C4-2B (cell line): ENCODE data around the gene TMEM54.

Experiments used
- H3K27ac ChIP-seq: fragments of 450-650 bp; 2 replicates; pipeline ENCODE4 v1.5.1; 2017
- ZFX ChIP-seq: fragments of 450-650 bp; IDR thresholded peaks from 2 replicates; pipeline ENCODE4 v1.6.1; 2017
- TF ChIP-seq, protein P1 (sequence below): fragments of 450-650 bp; conservative IDR thresholded peaks from 2 replicates; pipeline ENCODE4 v1.5.1; 2017; ENCODE audit warnings: mild to moderate bottlenecking

Gene TMEM54

DNA sequence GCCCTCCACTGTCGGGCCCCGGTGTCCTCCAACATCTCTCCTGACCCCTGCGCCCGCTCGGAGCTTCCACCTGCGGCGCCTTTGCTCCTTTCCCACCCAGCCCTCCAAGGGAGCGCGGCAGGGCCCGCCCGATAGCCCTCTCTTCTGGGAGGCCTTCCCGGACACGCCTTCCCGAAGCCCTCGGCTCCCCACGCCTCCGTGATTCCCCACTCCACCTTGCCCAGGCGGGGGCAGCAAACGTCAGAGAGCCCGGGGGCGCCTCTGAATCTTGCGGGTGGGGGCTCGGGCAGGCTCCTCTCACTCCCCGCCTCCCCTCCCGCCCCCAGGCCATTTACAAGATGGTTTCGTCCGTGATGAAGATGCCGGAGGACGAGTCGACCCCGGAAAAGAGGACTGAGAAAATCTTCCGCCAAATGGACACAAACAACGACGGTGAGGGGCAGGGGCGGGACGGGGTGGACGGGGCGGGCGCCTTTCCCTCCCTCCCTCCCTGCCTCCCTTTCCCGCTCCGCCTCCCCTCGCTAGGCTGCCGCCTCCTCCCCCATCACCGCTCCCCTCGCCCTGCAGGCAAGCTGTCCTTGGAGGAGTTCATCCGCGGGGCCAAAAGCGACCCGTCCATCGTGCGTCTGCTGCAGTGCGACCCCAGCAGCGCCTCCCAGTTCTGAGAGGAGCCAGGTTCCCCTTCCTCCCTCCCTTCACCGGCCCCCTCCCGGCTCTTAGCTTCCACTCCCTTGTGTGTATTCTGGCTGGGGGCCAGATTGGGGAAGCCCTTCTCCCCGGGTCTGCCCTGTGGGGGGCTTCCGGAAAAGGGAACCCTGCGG is 7.8 kb downstream of the TMEM54 start:
- H3K27ac ChIP-seq, result no peak overlapping the region
- no peak for TF ChIP-seq ZFX
- TF ChIP-seq, protein P1, sequence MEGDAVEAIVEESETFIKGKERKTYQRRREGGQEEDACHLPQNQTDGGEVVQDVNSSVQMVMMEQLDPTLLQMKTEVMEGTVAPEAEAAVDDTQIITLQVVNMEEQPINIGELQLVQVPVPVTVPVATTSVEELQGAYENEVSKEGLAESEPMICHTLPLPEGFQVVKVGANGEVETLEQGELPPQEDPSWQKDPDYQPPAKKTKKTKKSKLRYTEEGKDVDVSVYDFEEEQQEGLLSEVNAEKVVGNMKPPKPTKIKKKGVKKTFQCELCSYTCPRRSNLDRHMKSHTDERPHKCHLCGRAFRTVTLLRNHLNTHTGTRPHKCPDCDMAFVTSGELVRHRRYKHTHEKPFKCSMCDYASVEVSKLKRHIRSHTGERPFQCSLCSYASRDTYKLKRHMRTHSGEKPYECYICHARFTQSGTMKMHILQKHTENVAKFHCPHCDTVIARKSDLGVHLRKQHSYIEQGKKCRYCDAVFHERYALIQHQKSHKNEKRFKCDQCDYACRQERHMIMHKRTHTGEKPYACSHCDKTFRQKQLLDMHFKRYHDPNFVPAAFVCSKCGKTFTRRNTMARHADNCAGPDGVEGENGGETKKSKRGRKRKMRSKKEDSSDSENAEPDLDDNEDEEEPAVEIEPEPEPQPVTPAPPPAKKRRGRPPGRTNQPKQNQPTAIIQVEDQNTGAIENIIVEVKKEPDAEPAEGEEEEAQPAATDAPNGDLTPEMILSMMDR, result no peak; the same call in 1 of the 2 replicates

DNA sequence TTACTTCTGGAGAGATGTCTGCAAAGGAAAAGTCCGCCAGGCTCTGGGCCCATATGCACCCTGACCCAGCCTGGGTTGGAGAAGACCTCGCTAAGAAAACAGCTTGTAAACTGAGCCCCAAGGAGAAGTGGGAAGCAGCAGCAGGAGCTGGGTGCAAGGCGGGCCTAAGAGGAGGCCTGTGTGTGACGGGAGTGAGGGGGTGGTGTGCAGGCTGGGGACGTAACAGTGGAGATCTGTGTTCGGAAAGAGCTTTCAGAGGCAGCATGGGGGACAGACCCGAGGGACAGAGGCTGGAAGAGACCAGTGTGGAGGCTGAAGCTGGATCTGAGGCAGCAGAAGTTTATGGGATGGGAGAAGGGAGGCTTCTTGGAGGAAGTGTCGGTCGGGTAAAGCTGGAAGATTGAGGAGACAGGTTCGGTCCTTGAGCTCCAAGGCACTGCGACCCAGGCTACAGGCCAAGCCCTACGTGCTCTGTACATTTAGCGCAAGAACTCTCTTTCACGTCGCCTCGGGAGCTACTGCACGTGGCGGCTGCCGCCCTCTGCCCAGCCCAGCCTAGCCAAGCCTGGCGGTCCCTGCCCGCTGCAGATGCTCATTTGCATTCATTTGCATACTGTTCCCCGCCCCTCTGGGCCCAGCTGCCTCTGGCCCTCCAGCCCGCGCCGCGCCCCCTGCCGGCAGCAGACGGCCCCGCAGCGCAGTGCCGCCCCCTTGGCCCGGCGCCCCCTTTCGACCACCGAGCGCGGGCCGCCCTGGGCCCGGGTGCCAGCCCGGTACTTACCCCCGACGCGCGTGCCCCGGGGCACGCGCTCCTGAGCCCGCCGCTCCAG is 8.6 kb downstream of the TMEM54 start:
- no peak for TF ChIP-seq ZFX
- TF ChIP-seq, protein P1, result no peak; the same call in 1 of the 2 replicates
- no peak overlapping the region for H3K27ac ChIP-seq

DNA sequence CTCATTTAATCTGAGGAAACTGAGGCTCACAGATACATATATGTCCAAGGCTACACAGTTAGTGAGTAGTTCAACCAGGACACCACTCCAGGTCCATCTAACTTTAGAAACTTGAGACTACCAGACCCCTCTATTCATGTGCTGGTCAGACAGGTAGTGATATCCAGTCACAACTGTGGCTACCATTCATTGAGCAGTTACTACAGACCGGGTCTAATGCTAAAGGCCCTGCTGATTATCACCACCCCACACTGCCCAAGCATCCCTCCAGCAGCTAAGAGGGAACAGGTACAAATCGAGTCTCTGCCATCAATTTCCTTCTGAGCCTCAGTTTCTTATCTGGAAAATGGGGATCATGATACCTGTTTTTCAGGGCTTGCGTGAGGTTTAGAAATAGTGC is 9.6 kb downstream of the TMEM54 start:
- TF ChIP-seq, protein P1, result no peak
- TF ChIP-seq ZFX, result no peak
- no peak overlapping the region for H3K27ac ChIP-seq

DNA sequence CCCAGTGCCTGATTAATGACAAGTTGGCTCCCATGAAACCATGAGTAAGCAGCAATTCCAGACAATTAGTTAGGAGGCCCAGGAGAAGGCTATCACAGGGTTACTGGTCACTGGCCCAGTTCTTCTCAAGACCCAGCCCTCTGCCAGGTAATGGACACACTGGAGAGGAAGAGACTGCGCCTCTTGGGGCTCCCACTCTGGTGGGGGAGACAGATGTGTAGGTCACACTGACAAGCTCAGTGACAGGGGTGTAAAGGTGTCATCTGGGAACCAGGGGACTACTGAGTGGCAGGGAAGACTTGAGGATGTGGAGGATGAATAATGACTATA is 10.0 kb downstream of the TMEM54 start:
- no peak for TF ChIP-seq ZFX
- TF ChIP-seq, protein P1, result no peak
- H3K27ac ChIP-seq, result no peak overlapping the region

DNA sequence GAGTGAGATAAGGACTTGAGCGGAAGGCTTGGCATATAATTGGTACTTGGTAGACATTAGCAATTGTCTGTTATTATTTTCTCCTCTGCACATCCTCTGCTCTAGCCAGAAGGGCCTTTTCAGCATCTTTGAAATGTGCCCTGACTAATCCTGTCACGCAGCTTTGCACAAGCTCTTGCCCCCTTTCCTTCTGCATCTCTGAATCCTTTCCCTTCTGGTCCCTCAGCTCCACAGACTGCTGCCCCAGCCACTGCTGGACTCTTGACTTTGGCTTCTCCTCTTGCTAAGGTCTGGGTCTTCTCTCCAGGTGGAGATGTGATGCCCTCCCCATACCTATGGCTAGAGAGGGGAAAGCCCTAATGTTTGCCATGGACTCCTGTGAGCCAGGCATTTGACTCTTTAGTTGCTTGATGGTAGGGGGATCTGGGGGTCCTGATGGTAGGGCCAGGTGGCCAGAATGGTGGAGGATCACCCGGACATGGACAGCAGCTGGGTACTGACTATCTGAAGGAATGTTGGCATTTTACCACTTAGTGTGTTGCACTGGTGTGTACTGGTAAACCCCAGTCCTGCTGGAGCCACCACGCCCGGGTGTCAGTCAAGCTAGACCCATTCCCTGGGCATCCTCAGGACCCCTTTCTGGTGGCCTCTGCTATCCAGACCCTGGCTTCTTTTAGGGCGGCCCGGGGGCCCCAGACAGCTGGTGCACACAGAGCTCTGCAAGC is 10.5 kb downstream of the TMEM54 start:
- H3K27ac ChIP-seq, result no peak overlapping the region
- no peak for TF ChIP-seq ZFX
- TF ChIP-seq, protein P1, result no peak

DNA sequence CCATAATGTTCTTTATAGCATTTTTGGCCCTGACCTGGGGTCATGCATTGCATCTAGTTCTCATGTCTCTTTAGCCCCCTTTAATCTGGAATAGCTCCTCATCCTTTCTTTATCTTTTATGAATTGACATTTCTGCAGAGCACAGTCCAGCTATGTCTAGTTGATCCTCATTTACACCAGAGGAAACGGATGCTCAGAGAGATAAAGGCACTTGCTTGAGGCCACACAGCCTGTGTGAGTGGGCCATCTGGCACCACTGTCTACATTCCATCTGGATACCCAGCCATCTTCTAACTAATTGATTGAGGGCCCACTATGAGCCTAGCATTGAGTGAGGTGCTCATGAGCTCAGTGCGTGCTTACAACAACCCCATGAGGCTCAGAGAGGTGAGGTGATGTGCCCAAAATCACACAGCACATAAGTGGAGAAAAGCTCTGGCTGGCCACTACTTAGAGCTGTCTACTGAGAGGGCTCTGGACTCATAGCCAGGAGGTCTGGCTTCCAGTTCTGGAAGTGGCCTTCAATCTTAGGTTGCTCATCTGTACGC is 11.4 kb downstream of the TMEM54 start:
- no peak overlapping the region for H3K27ac ChIP-seq
- no peak for TF ChIP-seq ZFX
- TF ChIP-seq, protein P1, result no peak
